HT-29 (cell line): Measurements from ENCODE around the gene RYR3. TPM values are rescaled to one million over a fixed set of nuclear protein-coding genes. Genes with fewer than 3 reads are reported as not detected.
"Not testable (repeated sequence)": the region's sequence is repeated elsewhere in the genome, so short reads cannot be mapped to it uniquely, and the experiment has no call there.

Experiments used
- DNase-seq: peaks from one replicate; pipeline ENCODE4 v3.0.0-alpha.2; 2015; ENCODE audit warnings: low spot score
- total RNA-seq: library from RNA; depleted of rRNA; stranded (reverse); fragments of >200 nt; shearing (Covaris generic); gene quantifications from 2 replicates; pipeline ENCODE4 v1.2.3, GENCODE V29; 2014

RYR3 gene
- total RNA-seq, 1 experiment from 2014 or later: not detected

DNA sequence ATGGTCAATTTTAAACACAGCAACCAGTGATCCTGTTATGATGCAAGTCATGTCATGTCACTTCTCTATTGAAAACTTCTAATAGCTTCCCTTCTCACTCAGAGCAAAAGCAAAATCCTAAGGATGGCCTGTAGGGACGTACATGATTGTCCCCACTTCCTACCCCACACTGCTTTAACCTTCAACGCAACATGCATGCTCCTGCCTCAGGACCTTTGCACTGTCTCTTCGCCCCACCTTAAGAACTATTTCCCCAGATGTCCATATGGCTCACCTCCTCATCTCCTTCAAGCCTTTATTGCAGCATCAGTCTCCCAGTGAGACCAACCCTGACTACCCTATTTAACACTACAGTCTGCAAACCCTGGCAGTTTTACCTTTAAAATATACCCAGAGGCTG lies 443.5 kb downstream of the RYR3 start:
- DNase-seq: no peak

DNA sequence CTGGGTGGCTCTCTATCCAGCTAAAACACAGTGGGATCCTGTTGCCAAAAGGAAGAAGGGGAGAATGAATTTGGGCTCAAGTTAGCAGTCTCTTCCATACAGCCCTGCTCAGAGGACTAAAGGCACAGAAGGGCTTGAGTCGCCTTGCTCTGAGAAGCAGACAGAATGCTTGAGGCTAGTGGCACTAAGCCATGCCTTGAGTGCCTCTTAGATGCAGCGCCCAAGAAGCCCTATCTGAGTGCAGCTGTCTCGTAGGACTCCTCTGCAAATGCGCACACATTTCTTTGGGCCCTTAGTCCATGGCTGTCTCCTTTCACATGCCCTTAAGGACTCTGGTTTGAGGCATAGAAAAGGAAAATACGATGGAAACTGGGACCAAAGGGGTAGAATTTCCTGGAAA lies 446.2 kb downstream of the RYR3 start:
- DNase-seq: no peak

DNA sequence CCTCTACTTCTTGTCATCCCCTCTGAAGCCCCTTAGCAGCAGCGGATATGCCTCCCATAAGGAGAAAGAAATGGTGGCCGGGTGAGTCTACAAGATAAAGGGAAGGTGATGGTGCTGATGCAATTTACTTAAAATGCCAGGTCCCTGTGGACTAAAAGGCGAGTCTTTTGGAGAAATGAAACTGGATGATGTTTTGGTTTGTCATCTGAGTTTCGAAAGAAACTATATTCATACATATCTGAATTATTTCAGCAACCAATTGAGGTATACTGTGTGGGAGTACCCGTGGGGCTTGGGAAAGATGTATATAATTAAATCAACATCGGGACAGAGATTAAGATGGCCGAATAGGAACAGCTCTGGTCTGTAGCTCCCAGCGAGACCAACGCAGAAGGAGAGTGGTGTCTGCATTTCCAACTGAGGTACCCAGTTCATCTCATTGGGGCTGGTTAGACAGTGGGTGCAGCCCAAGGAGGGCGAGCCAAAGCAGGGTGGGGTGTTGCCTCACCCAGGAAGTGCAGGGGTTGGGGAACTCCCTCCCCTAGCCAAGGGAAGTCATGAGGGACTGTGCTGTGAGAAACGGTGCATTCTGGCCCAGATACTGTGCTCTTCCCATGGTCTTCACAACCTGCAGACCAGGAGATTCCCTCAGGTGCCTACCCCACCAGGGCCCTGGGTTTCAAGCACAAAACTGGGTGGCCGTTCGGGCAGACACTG lies 446.9 kb downstream of the RYR3 start:
- DNase-seq: no peak

DNA sequence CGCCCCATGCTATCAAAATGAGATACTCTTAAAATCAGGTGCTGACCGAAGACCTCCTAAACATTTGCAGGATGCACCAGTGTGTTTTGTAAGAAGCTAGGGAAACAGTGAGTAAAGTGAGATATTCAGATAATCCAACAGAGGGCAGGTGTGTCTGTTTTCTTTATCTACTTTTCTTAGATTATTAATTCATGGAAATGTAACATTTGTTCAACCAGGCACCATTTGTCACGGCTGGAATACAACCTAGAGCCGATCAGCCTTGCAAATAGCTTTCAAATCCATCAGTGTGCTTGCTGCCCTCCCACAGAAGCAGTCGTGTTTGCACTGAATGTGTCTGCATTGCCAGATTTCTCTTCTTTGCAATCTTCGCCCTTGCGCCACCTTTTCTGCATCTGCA lies 455.6 kb downstream of the RYR3 start:
- no peak for DNase-seq

DNA sequence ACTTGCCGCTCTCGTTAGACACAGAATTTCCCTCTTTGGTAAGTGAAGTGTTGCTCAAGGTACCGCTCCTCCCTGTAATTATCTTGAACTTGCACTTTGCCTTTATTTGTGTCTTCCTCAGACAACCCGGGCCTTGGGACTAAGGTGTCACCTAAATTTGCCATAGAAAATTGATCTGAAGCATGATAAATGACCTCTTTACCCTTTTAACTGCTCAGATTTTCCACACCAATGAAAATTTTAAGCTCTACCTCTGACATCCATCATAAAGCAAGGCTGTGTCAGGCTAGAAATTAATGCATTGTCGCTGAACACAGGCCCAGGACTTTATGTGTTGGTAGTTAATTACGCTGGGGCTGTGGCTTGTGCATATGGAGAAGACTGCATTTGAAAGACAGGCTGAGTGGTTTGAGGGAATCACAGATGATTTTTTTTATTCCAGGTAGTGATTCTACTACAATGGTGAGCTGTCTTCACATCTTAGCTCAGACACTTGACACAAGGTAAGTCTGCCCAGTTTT lies 458.0 kb downstream of the RYR3 start:
- DNase-seq: no peak

DNA sequence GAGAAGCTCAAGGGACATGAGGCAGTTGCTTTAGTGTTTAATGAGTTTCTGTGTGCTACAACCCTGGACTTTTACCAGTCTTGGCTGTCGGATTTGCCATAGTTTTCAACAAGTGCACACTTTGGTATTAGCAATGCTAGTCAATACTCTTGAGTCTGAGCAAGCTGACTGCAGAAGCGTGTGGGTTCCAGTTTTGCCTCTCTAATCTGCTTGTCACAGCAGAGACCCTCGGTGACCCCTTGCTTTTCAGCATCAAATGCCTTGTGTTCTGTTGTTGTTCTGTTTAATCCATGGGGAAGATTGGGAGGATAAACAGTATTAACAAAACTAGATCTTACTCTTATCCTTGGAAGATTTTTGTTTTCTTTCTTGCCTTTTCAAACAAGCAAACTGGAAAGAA lies 463.2 kb downstream of the RYR3 start:
- no peak for DNase-seq

DNA sequence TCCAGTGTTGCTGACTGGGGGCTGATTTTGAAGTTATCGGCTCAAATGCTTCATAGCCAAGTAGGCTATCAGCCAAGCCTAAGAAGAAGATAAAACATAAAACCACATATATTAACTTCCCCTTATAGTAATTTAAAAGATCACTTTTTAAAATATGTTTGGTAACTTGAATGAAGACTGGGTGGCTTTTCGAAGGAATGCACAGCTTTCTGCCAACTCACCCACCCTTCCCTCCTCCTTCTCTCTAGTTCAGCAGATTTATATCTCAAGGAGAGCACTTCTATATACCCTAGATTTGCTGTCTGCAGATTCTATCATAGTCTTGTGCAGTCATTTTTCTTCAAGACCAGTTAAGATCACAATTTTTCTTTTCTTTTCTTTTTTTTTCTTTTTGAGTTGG lies 468.1 kb downstream of the RYR3 start:
- no peak for DNase-seq

DNA sequence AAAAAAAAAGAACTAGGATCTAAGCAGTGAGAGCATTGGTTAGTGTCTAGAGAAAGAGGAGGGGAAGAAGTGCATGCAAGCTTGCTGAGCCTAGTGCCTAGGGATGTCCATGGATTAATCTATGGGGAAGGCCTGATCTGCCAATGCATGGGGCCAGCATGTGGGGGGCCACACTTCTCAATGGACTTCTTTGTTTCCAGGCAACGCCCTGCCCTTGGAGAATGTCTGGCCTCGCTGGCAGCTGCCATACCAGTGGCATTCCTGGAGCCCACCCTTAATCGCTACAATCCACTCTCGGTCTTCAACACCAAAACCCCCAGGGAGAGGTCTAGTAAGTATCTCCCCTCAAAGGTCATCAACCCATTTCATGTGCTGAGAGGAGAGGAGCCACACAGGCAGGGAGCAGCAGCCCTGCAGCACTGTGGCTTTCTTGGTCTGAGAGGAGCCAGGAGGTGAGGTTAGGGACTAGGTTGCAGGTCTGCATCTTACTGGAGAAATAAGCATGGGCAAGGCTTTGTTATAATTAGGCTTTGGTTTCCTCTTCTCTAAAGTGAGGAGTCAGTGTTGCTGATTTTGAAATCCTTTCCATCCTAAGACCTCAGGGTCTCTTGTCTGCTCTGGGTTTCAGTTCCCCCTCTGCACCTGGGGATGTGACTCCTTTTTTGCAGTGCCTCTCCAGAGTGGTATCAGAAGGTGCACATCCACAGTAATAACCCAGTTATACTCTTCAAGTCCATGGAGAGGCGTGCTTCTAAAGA lies 469.4 kb downstream of the RYR3 start:
- no peak for DNase-seq

DNA sequence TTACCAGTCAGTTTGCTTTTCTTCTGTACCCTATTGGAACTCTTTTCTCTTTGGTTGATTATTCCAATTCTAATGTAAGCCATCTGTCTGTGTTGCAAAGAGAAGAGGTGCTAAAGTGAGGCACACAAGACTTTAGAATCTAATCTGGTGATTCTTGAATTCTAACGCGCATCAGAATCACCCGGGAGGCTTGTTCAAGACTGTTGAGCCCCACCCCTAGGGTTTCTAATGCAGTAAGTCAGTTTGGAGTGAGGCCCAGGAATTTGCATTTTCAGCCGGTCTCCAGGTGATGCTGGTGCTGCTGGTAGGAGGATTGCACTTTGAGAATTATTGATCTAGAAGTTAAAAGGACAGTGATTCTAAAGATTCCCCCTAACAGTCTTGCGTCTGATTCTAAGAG lies 472.2 kb downstream of the RYR3 start:
- no peak for DNase-seq

DNA sequence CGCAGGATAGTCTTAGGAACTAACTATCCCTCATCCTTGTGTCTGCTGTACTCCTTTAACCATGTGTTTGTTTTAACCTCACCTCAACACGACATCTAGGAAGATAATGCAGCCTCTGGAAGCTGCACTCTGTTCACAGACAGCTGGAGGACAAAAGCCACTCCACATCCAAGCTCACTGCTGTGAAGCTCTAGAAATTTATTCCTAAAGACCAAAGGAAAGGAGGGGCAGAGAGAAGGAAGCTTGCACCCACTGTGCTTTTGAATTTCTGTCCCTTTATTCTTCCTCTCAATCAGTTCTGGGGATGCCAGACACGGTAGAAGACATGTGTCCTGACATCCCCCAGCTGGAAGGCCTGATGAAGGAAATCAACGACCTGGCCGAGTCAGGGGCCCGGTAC lies 474.6 kb downstream of the RYR3 start:
- DNase-seq: no peak

DNA sequence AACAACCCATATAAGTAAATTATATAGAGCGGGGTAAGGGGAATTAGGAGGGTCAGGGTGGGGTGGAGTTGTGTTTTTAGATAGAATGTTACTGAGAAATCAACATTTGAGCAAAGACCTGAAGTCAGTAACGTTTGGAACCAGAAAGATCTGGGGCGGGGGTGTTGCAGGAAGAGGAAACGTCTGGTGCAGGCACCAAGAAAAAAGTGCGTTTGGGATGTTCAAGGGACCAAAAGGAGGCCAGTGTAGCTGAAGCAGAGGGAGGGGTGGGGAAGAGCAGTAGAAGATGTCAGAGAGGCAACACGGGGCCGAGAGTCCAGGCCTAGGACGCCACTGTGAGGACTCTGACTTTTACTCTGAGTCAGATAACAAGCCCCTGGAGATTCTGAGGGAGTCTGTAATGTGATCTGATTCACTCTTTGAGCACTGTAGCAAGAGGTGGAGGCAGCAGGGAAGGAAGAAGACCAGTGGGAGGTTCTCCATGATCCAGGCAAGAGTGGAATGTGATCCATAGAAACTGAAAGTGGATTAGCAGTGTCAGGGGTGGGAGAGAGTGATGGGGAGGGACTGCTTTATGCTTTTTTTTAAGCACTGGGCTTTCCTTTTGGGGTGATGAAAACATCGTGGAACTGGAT lies 478.3 kb downstream of the RYR3 start:
- no peak for DNase-seq

DNA sequence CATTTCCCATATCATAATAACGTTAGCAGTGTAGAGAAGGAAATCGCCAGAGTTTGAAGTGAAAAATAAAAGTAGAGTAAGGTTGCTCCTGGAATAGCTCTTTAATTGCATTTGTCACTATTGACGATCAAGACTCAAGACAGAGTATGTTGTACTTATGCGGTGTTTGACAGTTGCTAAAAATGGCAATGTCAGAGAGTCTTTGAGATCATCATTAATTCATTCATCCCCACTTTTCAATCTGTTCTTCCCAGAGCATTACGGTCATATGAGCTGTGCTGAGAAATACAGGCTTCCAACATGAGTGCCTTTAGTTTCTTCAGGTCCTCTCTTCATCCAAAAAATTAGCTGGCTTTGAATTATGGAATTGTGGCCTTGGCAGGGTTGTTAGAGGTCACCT lies 483.7 kb downstream of the RYR3 start:
- DNase-seq: no peak

DNA sequence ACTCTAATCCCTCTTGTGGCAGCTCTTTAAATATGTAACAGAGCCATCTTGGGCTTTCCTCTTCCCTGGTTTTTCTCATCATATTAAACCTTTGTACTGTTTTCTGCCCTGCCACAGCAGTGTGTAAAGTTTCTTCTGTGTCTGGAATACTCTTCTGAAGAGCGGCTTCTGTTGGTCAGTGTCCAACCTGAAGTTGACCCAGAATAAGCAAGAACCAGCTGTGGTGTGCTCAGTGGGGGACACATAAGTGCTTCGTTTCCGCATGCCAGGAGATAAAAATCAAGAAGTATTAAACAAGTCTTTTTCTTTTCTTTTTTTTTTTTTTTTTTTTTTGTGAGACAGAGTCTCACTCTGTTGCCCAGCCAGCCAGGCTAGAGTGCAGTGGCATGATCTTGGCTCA lies 484.3 kb downstream of the RYR3 start:
- DNase-seq: no peak

DNA sequence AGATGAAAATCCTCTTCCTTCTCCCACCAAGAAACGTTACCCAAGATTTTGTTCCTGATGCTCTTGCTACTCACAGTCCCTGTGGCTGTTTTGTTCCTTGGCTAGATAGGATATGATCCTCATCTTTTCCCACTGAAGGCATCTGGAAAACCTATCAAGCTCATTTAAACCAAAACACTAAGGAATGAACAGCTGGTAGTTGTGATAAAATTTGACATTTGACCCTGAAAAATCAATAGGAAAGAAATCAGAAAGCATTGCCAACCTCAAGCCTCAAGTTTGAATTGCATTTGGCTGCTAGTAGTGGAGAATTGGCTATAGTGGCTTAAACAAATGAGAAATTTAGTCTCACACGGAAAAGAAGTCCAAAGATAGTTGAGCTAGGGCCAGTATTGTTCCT lies 486.9 kb downstream of the RYR3 start:
- DNase-seq: no peak

DNA sequence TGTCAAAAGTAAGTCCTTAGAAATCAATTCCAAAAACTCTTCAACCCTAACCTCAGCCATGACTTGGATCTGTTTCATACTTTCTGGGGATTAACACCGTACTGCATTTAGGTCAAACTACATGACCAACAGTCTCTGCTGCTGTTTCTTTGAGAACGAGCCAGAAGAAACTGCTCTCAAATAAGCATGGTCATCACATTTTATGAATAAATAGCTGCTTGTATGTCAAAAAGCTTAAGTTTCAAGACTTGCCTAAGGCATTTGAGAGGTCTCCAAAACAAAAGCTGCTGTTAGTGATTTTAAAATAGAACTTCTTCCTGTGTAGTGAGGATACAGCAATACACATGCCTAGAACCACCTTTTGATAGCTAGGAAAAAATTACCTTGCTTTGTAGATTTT lies 491.2 kb downstream of the RYR3 start:
- DNase-seq: no peak

DNA sequence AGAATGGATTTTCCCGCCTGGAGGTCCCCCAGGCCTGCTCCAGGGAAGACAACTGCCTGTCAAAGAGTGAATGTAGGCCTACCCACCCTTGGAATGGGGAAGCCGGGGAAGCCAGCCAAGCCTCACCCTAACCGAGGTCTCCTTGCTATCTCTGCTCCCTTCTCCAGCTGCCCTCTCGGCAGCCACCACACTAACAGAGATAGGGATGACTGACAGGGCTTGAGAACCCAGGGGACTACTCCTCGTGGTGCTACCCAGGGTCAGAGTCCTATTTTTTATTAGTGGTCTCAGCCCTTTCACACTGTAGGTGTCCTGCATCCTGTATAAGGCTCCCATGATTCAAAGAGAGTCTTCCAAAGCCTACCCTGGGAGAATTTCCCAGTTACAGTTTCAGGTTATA lies 496.9 kb downstream of the RYR3 start:
- no peak for DNase-seq

DNA sequence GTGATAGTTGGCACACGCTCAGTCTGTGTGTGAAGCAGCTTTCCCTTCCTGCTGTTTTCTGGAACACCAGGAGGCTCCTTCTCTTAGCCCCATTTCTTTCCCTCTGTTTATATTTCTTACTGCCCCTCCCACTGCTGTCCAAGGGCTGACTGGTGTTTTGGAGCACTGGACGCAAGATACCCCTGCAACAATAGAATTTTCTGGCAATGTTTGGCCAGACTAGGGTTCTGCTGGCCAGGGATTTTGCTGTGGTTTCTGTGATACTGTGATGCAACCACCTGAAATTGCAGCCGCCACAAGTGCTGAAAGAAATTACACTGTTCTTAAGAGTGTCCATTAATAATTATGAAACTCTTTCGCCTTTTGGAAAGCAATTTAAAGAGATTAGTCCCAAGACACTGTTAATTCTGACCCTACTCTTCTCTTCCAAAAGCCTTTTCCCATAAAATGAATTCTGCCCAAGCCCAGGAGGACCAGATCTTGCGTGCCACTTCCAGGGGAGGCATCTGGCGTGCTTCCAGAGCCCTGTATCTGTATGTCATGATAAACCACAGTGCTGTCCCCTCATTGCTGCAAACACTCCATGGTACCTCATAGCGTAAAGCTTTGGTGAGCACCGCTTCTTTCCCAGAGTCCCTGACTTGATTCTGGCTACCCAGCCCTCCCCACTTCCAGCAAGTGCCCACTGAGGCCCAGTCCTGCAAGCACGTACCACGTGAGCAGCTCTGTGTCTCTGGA lies 498.1 kb downstream of the RYR3 start:
- no peak for DNase-seq

DNA sequence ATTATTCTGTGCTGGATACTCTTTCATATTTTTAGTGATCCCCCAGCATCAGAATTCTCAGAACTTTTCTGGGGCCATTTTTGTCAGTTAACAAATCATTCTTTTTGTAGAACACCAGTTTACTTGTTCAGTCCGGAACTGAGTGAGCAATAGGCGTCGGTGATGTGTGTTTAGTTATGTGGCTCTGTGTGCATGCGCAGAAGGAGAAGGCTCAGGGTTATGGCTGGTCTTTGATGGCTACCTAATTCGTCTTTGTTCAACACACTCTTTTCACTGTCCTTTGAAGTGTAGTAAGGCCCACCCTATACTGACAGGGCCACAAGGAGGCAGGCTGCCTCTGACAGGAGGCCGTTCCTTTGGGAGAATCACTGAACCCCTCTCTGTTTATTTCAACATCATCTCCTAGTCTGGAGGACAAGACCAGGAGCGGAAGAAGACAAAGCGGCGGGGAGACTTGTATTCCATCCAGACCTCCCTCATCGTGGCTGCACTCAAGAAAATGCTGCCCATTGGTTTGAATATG lies 499.4 kb downstream of the RYR3 start:
- no peak for DNase-seq

DNA sequence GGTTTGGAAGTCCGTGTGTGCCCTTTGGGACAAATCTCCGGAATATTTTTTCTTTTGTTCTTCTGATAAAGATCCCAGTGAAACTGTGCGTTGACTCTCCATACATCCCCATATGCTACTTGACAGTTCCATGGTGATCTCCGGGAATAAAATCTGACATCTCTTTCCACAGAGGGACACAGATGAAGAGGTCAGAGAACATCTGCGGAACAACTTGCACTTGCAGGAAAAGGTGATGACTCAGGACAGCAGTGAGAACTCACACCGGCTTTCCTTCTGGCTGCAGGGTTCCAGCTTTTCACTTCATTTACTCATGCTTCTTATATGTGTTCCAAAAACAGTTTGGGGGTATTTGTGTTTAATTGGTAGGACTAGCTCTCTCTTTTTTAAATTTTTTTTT lies 500.0 kb downstream of the RYR3 start:
- DNase-seq: no peak

DNA sequence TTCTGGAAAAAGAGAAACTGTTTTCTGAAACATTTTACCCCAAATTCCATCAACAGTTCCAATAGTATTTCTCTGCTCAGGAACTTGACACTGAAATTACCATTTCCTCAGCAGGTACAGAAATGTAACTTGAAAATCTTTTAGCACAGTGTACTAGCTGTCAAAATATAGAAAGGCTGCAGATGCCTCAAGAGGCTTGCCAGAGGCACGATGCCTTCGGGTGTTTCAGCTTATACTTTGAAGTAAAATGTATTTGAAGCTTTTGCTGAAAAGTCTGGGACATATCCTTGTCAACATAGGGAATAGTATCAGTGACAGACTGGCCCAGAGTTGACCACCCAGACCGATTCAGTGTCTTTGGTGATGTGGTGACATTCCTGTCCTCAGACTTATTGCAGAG lies 503.1 kb downstream of the RYR3 start:
- no peak for DNase-seq

DNA sequence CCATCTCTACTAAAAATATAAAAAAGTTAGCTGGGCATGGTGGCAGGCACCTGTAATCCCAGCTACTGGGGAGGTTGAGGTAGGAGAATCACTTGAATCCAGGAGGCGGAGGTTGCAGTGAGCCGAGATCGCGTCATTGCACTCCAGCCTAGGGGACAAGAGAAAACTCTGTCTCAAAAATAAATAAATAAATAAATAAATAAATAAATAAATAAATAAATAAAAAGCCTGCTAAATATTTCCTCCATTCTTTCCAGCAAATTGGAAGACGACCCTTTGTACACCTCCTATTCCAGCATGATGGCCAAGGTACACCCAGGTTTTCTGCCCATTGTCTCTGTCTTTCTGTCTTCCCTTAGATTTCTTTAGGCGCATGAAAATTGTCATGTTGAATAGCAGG lies 508.7 kb downstream of the RYR3 start:
- DNase-seq: not testable (repeated sequence)

DNA sequence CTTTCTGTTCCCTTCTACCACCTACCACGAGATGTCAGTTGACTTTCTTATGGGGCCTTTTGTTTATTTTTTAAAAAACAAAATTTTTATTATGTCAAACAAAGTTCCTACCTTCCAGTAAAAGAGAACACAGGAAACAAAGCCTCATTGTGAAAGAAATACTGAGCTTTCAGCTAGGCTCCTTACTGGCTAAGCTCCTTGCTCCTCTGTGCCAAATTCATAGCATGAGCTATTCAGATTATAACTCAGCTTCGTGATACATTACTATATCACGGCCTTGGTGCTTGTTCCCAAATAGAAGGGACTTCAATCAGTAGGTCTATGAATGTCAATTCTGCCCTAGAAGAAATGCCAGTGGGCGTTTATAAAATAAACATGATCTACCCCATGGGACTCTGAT lies 511.7 kb downstream of the RYR3 start:
- no peak for DNase-seq
